ENCODE results near the gene RNF40. TPM values are rescaled to one million over a fixed set of nuclear protein-coding genes. Genes with fewer than 3 reads are reported as not detected.

Gene RNF40
- total RNA-seq, 2 donors from 2014 or later = 60.2 to 63.5 TPM

DNA sequence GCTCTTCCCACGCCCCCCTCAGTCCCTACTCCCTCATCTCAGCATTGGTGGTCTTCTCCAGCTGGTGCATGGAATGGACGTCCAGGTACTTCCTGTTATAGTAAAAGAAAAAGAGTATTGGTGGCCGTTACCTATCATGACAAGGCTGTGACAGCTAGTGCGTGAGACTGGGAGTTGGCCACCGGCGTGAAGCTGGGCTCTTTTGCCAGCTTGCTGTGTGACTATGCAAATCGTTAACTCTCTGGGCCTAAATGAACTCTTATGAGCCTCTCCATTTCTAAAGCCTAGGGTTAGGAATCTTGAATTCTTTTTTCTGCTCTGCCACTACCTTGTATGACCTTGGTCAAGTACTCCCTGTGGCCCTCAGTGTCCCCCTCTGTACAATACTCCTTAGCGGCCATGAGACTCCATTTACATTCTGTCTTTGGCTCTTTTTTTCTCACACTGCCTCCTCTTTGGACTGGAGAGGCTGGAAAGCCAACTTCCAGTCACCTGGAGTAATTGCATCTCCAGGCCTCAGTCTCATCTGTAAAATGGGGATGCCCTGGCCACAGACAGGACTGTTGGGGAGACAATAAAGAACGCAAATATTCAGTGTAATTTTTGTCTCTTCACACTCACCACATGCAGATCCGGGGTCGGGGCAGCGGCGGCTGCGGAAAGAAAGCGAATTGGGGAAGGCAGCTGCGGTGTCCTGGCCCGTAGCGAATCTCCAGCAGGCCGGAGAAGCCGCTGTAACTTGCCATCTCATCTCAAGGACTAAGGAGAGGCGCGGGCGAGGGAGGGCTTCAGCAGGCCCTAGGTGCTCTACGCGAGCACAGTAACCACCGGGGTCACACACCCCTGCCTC lies 1.3 kb upstream of the RNF40 start:
- peaks cover 28% of the 10 kb centered on the region for H3K4me1 Mint-ChIP-seq (ENCODE audit: low read depth)
- no peak for ATAC-seq (replicated peaks in 1 of 2)
- DNase-seq = no peak
- H3K4me3 Mint-ChIP-seq = peak overlapping the region; percentile 93 to 97
- H3K27ac Mint-ChIP-seq = peak overlapping the region; percentile 3
- H3K36me3 Mint-ChIP-seq (ENCODE audit: insufficient read depth in 2 of 2) = peaks cover 3 to 9% of the 10 kb centered on the region in 2 donors
- H3K9me3 Mint-ChIP-seq = no peaks in the 10 kb centered on the region
- no peaks in the 10 kb centered on the region for H3K27me3 Mint-ChIP-seq (ENCODE audit: low read depth)

DNA sequence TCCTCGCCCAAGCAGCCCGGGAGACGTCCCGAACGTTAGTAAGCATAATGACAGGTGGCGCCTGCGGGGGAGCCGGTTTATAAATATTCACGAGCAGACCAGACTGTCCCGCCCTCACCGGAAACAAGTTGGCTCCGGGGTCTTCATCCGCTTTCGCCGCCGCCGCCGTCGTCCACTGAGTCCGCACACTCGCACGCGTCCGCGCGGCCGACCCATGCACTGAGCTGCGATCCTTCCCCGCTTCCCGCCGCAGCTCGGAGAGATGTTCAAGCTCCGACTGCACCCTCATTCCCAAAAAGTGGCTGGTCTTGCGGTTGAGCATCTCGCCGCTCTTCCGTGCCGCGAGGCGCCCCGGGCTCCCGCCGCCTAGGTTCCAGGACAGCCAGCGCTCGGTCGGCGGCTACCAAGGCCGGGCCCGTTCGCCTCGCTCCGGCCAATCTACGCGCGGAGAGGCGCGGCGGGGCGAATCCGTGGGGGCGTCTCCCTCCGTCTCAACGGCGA lies 645 bp upstream of the RNF40 start:
- ATAC-seq (replicated peaks in 1 of 2) (peak; percentile 48 to 49), DNase-seq (peak; percentile 43 to 54)
- Mint-ChIP-seq H3K4me1 (ENCODE audit: low read depth) (peaks cover 28% of the 10 kb centered on the region), H3K27ac (peak overlapping the region; percentile 93), H3K27me3 (ENCODE audit: low read depth) (no peaks in the 10 kb centered on the region), H3K4me3 (peak overlapping the region; percentile 93 to 97), H3K9me3 (no peaks in the 10 kb centered on the region), H3K36me3 (ENCODE audit: insufficient read depth in 2 of 2) (peaks cover 3 to 11% of the 10 kb centered on the region in 2 donors)

DNA sequence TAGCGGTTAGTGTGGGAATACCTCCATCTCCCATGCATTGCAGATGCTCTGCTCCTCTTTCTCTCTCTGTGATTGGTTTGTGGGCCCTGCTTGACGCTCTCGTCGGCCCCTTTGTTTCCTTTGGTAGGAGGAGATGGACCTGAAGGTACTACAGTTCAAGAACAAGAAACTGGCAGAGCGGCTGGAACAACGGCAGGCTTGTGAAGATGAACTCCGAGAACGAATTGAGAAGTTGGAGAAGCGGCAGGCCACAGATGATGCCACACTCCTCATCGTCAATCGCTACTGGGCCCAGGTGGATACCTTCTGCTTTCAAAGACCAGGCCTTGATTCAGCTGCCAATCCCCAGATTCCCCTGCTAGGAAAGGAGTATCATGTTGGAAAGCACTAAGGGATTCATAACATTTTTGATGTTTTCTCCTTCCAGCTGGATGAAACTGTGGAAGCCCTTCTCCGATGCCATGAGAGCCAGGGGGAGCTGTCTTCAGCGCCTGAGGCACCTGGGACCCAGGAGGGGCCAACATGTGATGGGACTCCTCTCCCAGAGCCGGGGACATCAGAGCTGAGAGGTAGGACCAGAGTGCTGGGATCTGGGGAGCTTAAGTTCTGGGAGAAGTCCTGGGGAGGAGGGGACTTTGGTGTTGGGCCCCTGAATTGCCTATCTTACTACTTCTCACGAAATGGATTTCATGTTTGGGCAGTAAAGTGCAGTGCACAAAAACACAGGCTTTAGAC lies 1.0 kb downstream of the RNF40 start:
- H3K4me1 Mint-ChIP-seq (ENCODE audit: low read depth) = peaks cover 28% of the 10 kb centered on the region
- H3K9me3 Mint-ChIP-seq = no peaks in the 10 kb centered on the region
- ATAC-seq (replicated peaks in 1 of 2) = no peak
- H3K4me3 Mint-ChIP-seq = peak overlapping the region; percentile 93 to 97
- no peak for DNase-seq
- H3K27me3 Mint-ChIP-seq (ENCODE audit: low read depth) = no peaks in the 10 kb centered on the region
- peak overlapping the region; percentile 93 for H3K27ac Mint-ChIP-seq
- peaks cover 3 to 19% of the 10 kb centered on the region in 2 donors for H3K36me3 Mint-ChIP-seq (ENCODE audit: insufficient read depth in 2 of 2)

DNA sequence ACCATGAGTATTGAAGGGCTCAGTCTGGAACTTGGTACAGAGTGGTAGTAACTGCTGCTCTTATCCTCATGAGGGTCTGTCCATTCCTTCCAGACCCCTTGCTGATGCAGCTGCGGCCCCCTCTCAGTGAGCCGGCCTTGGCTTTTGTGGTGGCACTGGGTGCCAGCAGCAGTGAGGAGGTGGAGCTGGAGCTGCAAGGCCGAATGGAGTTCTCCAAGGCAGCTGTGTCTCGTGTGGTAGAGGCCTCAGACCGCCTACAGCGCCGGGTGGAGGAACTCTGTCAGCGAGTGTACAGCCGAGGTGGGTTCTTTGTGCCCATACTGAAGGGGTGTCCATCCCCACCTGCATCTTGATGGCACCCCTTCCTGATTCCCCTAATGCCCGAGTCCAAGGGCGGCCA lies 2.0 kb downstream of the RNF40 start:
- DNase-seq = no peak
- peak overlapping the region; percentile 93 to 97 for H3K4me3 Mint-ChIP-seq
- peaks cover 7 to 26% of the 10 kb centered on the region in 2 donors for H3K36me3 Mint-ChIP-seq (ENCODE audit: insufficient read depth in 2 of 2)
- H3K9me3 Mint-ChIP-seq = no peaks in the 10 kb centered on the region
- peak overlapping the region; percentile 58 for H3K27ac Mint-ChIP-seq
- peaks cover 28% of the 10 kb centered on the region for H3K4me1 Mint-ChIP-seq (ENCODE audit: low read depth)
- ATAC-seq (replicated peaks in 1 of 2) = no peak
- H3K27me3 Mint-ChIP-seq (ENCODE audit: low read depth) = no peaks in the 10 kb centered on the region

DNA sequence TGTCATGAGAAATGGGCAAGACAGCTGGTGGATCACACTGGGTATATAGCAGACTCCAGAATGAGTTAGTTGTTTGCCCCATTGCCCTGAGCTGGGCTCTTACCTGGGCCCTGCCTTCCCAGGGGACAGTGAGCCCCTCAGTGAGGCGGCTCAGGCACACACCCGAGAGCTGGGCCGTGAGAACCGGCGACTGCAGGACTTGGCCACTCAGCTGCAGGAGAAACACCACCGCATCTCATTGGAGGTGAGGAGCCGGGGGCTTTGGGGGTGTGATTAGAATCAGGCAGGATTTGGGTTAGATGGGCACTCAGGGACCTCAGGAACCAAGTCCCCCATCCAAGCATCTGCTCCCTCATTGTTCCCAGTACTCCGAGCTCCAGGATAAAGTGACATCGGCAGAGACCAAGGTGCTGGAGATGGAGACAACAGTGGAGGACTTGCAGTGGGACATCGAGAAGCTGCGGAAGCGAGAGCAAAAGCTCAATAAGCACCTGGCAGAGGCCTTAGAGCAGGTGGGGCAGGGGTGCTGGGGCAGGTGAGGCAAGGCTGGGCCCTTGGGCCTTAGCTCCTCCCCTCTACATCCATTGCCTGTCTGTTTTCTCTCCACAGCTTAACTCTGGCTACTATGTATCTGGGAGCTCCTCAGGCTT lies 2.8 kb downstream of the RNF40 start:
- H3K4me3 Mint-ChIP-seq = no peak overlapping the region
- ATAC-seq (replicated peaks in 1 of 2) (no peak), DNase-seq (no peak)
- peaks cover 7 to 26% of the 10 kb centered on the region in 2 donors for H3K36me3 Mint-ChIP-seq (ENCODE audit: insufficient read depth in 2 of 2)
- H3K9me3 Mint-ChIP-seq = no peaks in the 10 kb centered on the region
- no peaks in the 10 kb centered on the region for H3K27me3 Mint-ChIP-seq (ENCODE audit: low read depth)
- H3K4me1 Mint-ChIP-seq (ENCODE audit: low read depth) = peaks cover 28% of the 10 kb centered on the region
- H3K27ac Mint-ChIP-seq = no peak overlapping the region

DNA sequence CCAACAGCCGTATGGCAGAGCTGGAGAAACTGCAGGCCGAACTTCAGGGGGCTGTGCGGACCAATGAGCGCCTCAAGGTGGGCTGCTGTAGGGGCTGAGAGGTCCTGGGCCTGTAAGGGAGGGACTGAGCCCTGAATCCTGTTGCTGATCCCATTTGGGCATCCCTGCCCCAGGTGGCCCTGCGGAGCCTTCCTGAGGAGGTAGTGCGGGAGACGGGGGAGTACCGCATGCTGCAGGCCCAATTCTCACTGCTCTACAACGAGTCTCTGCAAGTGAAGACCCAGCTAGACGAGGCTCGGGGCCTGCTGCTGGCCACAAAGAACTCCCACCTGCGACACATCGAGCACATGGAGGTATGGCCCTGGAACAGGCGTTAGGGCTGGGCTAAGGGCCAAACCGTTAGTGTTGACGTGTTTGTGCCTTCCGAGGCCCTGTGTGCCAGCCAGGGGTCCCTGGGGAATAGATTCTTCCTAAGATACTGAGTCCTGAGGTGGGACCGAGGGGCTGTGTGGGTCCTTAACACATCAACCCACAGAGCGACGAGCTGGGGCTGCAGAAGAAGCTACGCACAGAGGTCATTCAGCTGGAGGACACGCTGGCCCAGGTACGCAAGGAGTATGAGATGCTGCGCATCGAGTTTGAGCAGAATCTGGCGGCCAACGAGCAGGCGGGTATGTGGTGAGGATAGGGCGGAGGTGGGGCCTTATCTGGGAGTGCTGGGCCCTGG lies 4.2 kb downstream of the RNF40 start:
- no peak for DNase-seq
- Mint-ChIP-seq H3K4me3 (no peak overlapping the region), H3K4me1 (ENCODE audit: low read depth) (peaks cover 17% of the 10 kb centered on the region), H3K27ac (peak overlapping the region; percentile 58), H3K27me3 (ENCODE audit: low read depth) (no peaks in the 10 kb centered on the region), H3K36me3 (ENCODE audit: insufficient read depth in 2 of 2) (peaks cover 7 to 29% of the 10 kb centered on the region in 2 donors), H3K9me3 (no peaks in the 10 kb centered on the region)
- no peak for ATAC-seq (replicated peaks in 1 of 2)

DNA sequence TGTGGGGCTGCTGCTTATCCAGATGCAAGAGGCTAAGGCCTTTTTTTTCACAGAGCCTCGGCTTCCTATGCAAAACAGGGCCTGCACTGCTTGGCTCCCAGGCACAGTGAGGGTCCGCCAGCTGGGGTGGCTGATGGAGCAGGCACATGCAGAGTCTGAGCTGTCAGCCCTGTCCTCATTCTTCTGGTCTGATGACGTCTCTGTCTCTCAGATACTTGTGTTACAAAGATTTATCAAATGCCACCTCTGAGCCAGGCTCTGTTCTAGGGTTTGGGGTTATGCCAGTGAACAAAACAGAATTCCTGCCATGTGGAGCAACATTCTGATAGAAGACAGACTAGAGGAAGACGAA lies 4.8 kb downstream of the RNF40 start:
- peaks cover 8 to 30% of the 10 kb centered on the region in 2 donors for H3K36me3 Mint-ChIP-seq (ENCODE audit: insufficient read depth in 2 of 2)
- H3K4me3 Mint-ChIP-seq = no peak overlapping the region
- no peak overlapping the region for H3K27ac Mint-ChIP-seq
- no peaks in the 10 kb centered on the region for H3K9me3 Mint-ChIP-seq
- DNase-seq (no peak), ATAC-seq (replicated peaks in 1 of 2) (no peak)
- peaks cover 19% of the 10 kb centered on the region for H3K4me1 Mint-ChIP-seq (ENCODE audit: low read depth)
- H3K27me3 Mint-ChIP-seq (ENCODE audit: low read depth) = no peaks in the 10 kb centered on the region

DNA sequence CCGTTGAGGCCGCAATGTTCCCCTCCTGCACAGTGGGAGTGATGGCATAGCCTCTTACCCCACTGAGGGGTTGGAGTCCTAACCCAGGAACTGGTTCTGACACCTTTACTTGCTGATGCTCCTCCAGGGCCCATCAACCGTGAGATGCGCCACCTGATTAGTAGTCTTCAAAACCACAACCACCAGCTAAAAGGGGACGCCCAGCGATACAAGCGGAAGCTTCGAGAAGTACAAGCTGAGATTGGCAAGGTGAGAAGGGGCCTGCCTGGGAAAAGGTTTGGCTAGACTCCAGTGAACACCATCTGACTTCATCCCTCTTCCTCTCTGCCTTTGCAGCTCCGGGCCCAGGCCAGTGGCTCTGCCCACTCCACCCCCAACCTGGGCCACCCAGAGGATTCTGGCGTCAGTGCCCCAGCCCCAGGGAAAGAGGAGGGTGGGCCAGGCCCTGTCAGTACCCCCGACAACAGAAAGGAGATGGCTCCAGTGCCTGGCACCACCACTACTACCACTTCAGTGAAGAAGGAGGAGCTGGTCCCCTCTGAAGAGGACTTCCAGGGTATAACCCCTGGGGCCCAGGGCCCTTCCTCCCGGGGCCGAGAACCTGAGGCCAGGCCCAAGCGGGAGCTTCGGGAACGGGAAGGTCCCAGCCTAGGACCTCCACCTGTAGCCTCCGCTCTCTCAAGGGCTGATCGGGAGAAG lies 5.8 kb downstream of the RNF40 start:
- Mint-ChIP-seq H3K36me3 (ENCODE audit: insufficient read depth in 2 of 2) (peaks cover 6 to 37% of the 10 kb centered on the region in 2 donors), H3K9me3 (no peaks in the 10 kb centered on the region), H3K4me3 (no peak overlapping the region), H3K27me3 (ENCODE audit: low read depth) (no peaks in the 10 kb centered on the region), H3K27ac (no peak overlapping the region), H3K4me1 (ENCODE audit: low read depth) (peaks cover 24% of the 10 kb centered on the region)
- DNase-seq (no peak), ATAC-seq (replicated peaks in 1 of 2) (no peak)

DNA sequence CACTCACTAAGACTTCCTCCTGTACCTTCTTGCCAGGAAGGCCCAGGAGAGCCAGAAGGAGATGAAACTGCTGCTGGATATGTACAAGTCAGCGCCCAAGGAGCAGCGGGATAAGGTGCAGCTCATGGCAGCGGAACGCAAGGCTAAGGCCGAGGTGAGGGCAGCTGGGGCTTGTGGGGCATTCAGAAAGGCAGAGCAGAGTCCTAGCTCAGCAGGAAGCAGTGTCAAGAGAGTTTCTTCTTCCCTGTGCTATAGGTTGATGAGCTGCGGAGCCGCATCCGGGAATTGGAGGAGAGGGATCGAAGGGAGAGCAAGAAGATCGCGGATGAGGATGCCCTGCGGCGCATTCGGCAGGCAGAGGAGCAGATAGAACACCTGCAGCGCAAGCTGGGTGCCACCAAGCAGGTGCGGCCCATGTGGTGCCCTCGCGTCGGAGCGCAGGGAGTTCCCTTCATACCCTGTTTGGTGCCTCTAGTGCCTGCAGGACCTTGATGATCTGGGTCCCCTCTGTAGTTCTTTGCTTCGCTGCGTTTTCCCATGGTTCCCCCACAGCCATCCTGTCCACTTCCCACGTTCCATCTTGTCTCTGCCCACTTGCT lies 6.6 kb downstream of the RNF40 start:
- H3K4me1 Mint-ChIP-seq (ENCODE audit: low read depth) = peaks cover 17% of the 10 kb centered on the region
- no peak overlapping the region for H3K4me3 Mint-ChIP-seq
- ATAC-seq (replicated peaks in 1 of 2) (no peak), DNase-seq (no peak)
- no peaks in the 10 kb centered on the region for H3K27me3 Mint-ChIP-seq (ENCODE audit: low read depth)
- H3K27ac Mint-ChIP-seq = no peak overlapping the region
- no peaks in the 10 kb centered on the region for H3K9me3 Mint-ChIP-seq
- peaks cover 5 to 37% of the 10 kb centered on the region in 2 donors for H3K36me3 Mint-ChIP-seq (ENCODE audit: insufficient read depth in 2 of 2)

DNA sequence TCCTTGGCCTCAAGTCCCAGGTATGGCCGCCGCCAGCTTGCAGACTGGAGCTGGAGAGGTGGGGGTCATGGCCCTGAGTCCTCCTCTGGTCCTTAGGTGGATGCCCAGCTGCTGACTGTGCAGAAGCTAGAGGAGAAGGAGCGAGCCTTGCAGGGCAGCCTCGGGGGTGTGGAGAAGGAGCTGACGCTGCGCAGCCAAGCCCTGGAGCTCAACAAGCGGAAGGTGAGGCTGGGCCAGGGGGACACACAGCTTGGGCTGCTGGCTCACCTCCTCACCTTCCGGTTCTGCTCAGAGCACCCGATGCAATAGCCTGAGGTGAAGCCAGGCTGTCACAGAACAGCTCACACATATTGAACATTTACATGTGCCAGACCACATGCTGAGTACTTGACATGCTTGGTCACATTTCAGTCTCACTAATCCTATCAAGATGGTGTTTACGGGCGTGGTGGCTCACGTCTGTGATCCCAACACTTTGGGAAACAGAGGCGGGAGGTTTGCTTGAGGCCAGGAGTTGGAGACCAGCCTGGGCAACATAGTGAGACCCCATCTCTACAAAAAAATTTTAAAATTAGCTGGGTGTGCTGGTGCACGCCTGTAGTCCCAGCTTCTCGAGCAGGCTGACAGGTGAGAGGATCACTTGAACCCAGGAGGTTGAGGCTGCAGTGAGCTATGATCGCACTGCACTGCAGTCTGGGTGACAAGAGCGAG lies 7.4 kb downstream of the RNF40 start:
- Mint-ChIP-seq H3K4me3 (no peak overlapping the region), H3K36me3 (ENCODE audit: insufficient read depth in 2 of 2) (peaks cover 5 to 35% of the 10 kb centered on the region in 2 donors), H3K27ac (no peak overlapping the region), H3K9me3 (no peaks in the 10 kb centered on the region), H3K27me3 (ENCODE audit: low read depth) (no peaks in the 10 kb centered on the region), H3K4me1 (ENCODE audit: low read depth) (peaks cover 15% of the 10 kb centered on the region)
- DNase-seq = no peak
- no peak for ATAC-seq (replicated peaks in 1 of 2)

DNA sequence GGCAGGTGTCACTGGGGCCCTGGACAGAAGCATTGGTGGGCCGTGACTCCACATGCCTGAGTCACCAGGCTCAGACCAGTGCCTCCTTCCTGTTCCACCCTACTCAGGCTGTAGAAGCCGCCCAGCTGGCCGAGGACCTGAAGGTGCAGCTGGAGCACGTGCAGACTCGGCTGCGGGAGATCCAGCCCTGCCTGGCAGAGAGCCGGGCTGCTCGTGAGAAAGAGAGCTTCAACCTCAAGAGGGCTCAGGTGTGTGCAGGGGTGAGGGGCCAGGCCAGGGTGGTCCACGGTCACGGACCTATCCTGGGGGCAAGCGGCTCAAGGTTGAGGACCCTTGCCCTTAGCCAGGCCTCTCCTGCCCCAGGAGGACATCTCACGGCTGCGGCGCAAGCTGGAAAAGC lies 9.6 kb downstream of the RNF40 start:
- Mint-ChIP-seq H3K9me3 (no peaks in the 10 kb centered on the region), H3K36me3 (ENCODE audit: insufficient read depth in 2 of 2) (peaks cover 5 to 30% of the 10 kb centered on the region in 2 donors), H3K4me1 (ENCODE audit: low read depth) (peaks cover 27% of the 10 kb centered on the region), H3K4me3 (no peak overlapping the region), H3K27ac (no peak overlapping the region), H3K27me3 (ENCODE audit: low read depth) (no peaks in the 10 kb centered on the region)
- ATAC-seq (replicated peaks in 1 of 2) (no peak), DNase-seq (no peak)

Data from activated T-cell treated with anti-CD3 and anti-CD28 coated beads, Interleukin-2, amount 50 U/mL, for 72 hours (primary cell).